ENCODE measurements around the gene MFSD6. TPM values are rescaled to one million over a fixed set of nuclear protein-coding genes. Genes with fewer than 3 reads are reported as not detected.

Gene MFSD6
- polyA plus RNA-seq, 1 of the 3 experiments (the other 2 are of a cell fraction), result 15.1 TPM

DNA sequence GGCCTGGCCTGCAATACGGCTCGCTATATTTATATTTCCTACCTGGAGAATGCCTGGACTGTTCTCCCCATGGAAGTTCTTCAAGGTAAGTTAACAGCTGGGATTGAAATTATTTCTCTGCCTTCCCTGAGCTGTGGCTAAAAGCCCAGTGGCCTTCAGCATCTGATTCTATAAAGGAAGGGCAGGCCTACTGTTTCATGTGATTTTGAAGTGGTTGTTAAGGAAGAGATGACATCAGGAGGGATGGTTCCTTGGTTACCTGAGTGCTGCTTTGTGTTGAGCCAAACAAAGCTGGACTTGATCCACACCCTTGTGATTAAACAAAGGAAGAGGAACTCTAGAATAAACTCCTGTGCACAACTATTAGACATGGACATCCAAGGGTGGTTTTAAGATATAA is 61.6 kb downstream of the MFSD6 start:
- Histone ChIP-seq H3K36me3 (replicated peaks in 1 of 2; ENCODE audit: control insufficient read depth in 1 of 2, insufficient read depth in 2 of 2, low read length in 1 of 2) (no peaks in the 10 kb centered on the region), H4K20me1 (ENCODE audit: insufficient read depth) (no peaks in the 10 kb centered on the region), H3K9me3 (no peaks in the 10 kb centered on the region), H2AFZ (ENCODE audit: low read depth) (no peak overlapping the region), H3K79me2 (ENCODE audit: insufficient read depth) (no peaks in the 10 kb centered on the region), H3K4me2 (peak overlapping the region; percentile 24; the same call in 1 of the 2 replicates), H3K27ac (ENCODE audit: low read depth in 2 of 2, low read length in 1 of 2) (peak overlapping the region; percentile 93 to 98), H3K9ac (peak overlapping the region; percentile 64), H3K9me2 (no peaks in the 10 kb centered on the region), H3K4me1 (ENCODE audit: control insufficient read depth in 1 of 2, insufficient read depth in 2 of 2, low read depth in 1 of 2, low read length in 1 of 2) (peaks cover 33 to 46% of the 10 kb centered on the region in 2 experiments), H3K4me3 (ENCODE audit: low read depth in 2 of 2, low read length in 1 of 2) (no peak overlapping the region), H3F3A (replicated peaks; ENCODE audit: insufficient read depth) (peaks cover 22% of the 10 kb centered on the region), H3K27me3 (ENCODE audit: insufficient read depth) (no peaks in the 10 kb centered on the region)
- TF ChIP-seq RAD21 (IDR thresholded peaks at IDR 0.05; ENCODE audit: low read length), result 0 out of 2 replicates have a peak, but pooled peaks have one; percentile 28
- no peak; the same call in 1 of the 2 replicates for TF ChIP-seq PBX3 (IDR thresholded peaks at IDR 0.05)
- peak in 1 of 2 experiments; percentile 25; a peak in 1 of 4 replicates for TF ChIP-seq EP300 (IDR thresholded peaks at IDR 0.05; ENCODE audit: borderline replicate concordance in 1 of 2, low read depth in 1 of 2, low read length in 1 of 2)
- peak; percentile 16 for TF ChIP-seq NFIC (IDR thresholded peaks at IDR 0.05; ENCODE audit: borderline replicate concordance)
- peak; percentile 24; the same call in 1 of the 2 replicates for TF ChIP-seq TCF12 (IDR thresholded peaks at IDR 0.05)
- TF ChIP-seq, protein P1, sequence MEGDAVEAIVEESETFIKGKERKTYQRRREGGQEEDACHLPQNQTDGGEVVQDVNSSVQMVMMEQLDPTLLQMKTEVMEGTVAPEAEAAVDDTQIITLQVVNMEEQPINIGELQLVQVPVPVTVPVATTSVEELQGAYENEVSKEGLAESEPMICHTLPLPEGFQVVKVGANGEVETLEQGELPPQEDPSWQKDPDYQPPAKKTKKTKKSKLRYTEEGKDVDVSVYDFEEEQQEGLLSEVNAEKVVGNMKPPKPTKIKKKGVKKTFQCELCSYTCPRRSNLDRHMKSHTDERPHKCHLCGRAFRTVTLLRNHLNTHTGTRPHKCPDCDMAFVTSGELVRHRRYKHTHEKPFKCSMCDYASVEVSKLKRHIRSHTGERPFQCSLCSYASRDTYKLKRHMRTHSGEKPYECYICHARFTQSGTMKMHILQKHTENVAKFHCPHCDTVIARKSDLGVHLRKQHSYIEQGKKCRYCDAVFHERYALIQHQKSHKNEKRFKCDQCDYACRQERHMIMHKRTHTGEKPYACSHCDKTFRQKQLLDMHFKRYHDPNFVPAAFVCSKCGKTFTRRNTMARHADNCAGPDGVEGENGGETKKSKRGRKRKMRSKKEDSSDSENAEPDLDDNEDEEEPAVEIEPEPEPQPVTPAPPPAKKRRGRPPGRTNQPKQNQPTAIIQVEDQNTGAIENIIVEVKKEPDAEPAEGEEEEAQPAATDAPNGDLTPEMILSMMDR (IDR thresholded peaks at IDR 0.05), result no peak
- no peak for TF ChIP-seq MAX (IDR thresholded peaks at IDR 0.05; ENCODE audit: low read depth)
- CTCF ChIA-PET, result interaction anchor here (0.8 to 1.6 kb wide), 3 partner anchors 16 to 62 kb away, joined by 3 to 4 read pairs (median 3); partner anchors contain the start of gene MFSD6
- WGBS (ENCODE audit: low lambda C conversion rate), result 65% methylated on average over 2 of the region's 2 CpGs
- POLR2A ChIA-PET, result no interaction called here
- DNase-seq, result peak; percentile 57

GRCh38 chr2:190470256-190470826 is 62.2 kb downstream of the MFSD6 start:
- Histone ChIP-seq H3K79me2 (ENCODE audit: insufficient read depth) (no peaks in the 10 kb centered on the region), H3K36me3 (replicated peaks in 1 of 2; ENCODE audit: control insufficient read depth in 1 of 2, insufficient read depth in 2 of 2, low read length in 1 of 2) (no peaks in the 10 kb centered on the region), H3K9me2 (no peaks in the 10 kb centered on the region), H4K20me1 (ENCODE audit: insufficient read depth) (no peaks in the 10 kb centered on the region), H3F3A (replicated peaks; ENCODE audit: insufficient read depth) (peaks cover 22% of the 10 kb centered on the region), H2AFZ (ENCODE audit: low read depth) (peak overlapping the region; percentile 12), H3K27ac (ENCODE audit: low read depth in 2 of 2, low read length in 1 of 2) (peak overlapping the region; percentile 93 to 98), H3K9me3 (no peaks in the 10 kb centered on the region), H3K4me2 (peak overlapping the region; percentile 47; the same call in 1 of the 2 replicates), H3K4me1 (ENCODE audit: control insufficient read depth in 1 of 2, insufficient read depth in 2 of 2, low read depth in 1 of 2, low read length in 1 of 2) (peaks cover 30 to 46% of the 10 kb centered on the region in 2 experiments), H3K4me3 (ENCODE audit: low read depth in 2 of 2, low read length in 1 of 2) (no peak overlapping the region; a peak in 1 of 4 replicates), H3K9ac (peak overlapping the region; percentile 64), H3K27me3 (ENCODE audit: insufficient read depth) (no peaks in the 10 kb centered on the region)
- CTCF ChIA-PET, result interaction anchor here (0.8 to 1.6 kb wide), 3 partner anchors 16 to 62 kb away, joined by 3 to 4 read pairs (median 3); partner anchors contain the start of gene MFSD6
- POLR2A ChIA-PET, result no interaction called here
- DNase-seq, result peak; percentile 30
- 33% methylated on average over 5 of the region's 5 CpGs for WGBS (ENCODE audit: low lambda C conversion rate)
- TF ChIP-seq USF1 (IDR thresholded peaks at IDR 0.05; ENCODE audit: borderline replicate concordance, low read depth) (no peak), NRF1 (IDR thresholded peaks at IDR 0.05; ENCODE audit: low read depth, low read length) (no peak), IRF3 (IDR thresholded peaks at IDR 0.05; ENCODE audit: low read depth, low read length) (no peak), RFX5 (IDR thresholded peaks at IDR 0.05; ENCODE audit: low read length) (no peak), MXI1 (IDR thresholded peaks at IDR 0.05; ENCODE audit: low read depth, low read length) (no peak), SIN3A (IDR thresholded peaks at IDR 0.05; ENCODE audit: borderline replicate concordance, low read depth, low read length) (no peak)
- TF ChIP-seq, protein P2, sequence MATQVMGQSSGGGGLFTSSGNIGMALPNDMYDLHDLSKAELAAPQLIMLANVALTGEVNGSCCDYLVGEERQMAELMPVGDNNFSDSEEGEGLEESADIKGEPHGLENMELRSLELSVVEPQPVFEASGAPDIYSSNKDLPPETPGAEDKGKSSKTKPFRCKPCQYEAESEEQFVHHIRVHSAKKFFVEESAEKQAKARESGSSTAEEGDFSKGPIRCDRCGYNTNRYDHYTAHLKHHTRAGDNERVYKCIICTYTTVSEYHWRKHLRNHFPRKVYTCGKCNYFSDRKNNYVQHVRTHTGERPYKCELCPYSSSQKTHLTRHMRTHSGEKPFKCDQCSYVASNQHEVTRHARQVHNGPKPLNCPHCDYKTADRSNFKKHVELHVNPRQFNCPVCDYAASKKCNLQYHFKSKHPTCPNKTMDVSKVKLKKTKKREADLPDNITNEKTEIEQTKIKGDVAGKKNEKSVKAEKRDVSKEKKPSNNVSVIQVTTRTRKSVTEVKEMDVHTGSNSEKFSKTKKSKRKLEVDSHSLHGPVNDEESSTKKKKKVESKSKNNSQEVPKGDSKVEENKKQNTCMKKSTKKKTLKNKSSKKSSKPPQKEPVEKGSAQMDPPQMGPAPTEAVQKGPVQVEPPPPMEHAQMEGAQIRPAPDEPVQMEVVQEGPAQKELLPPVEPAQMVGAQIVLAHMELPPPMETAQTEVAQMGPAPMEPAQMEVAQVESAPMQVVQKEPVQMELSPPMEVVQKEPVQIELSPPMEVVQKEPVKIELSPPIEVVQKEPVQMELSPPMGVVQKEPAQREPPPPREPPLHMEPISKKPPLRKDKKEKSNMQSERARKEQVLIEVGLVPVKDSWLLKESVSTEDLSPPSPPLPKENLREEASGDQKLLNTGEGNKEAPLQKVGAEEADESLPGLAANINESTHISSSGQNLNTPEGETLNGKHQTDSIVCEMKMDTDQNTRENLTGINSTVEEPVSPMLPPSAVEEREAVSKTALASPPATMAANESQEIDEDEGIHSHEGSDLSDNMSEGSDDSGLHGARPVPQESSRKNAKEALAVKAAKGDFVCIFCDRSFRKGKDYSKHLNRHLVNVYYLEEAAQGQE (IDR thresholded peaks at IDR 0.05; ENCODE audit: low read depth, low read length), result no peak
- TF ChIP-seq, protein P1 (IDR thresholded peaks at IDR 0.05), result no peak
